Tibial nerve (tissue), 4 donors: Measurements from ENCODE around the gene MTRFR. TPM values are rescaled to one million over a fixed set of nuclear protein-coding genes. Genes with fewer than 3 reads are reported as not detected.
"Not testable (repeated sequence)": the region's sequence is repeated elsewhere in the genome, so short reads cannot be mapped to it uniquely, and the experiment has no call there.

Experiments
- DNase-seq, 2 donors: peaks; one replicate each; pipeline ENCODE4 v3.0.0-alpha.2; 2019; ENCODE audit warnings: low spot score in 2 of 2
- H3K27ac ChIP-seq, 4 donors: fragments of 200-600 bp; sonication (generic) in 3 of 4; one replicate each; pipeline ENCODE4 v1.5.1; 2017 to 2019; ENCODE audit warnings: mild to moderate bottlenecking in 1 of 4
- H3K27me3 ChIP-seq, 2 donors: fragments of 200-600 bp; sonication (generic) in 1 of 2; one replicate each; pipeline versions ENCODE4 v1.5.1 to v1.6.0; 2017 to 2019
- H3K36me3 ChIP-seq, 3 donors: fragments of 200-600 bp; sonication (generic); one replicate each; pipeline ENCODE4 v1.5.1; 2018 to 2019
- H3K4me1 ChIP-seq, 4 donors: fragments of 200-600 bp; sonication (generic) in 3 of 4; one replicate each; pipeline ENCODE4 v1.5.1; 2017 to 2019
- H3K4me3 ChIP-seq, 4 donors: fragments of 200-600 bp; sonication (generic) in 3 of 4; one replicate each; pipeline ENCODE4 v1.5.1; 2017 to 2019; ENCODE audit warnings: mild to moderate bottlenecking in 1 of 4, moderate library complexity in 1 of 4
- H3K9me3 ChIP-seq, 4 donors: fragments of 200-600 bp; sonication (generic) in 3 of 4; one replicate each; pipeline ENCODE4 v1.5.1; 2017 to 2019
- CTCF ChIP-seq, 5 experiments: fragments of 200-600 bp in 3 of 5; fragments of 450-650 bp in 2 of 5; sonication (generic) in 3 of 5; IDR thresholded peaks; one replicate each; pipeline ENCODE4 v1.5.1; 2016 to 2019; ENCODE audit warnings: antibody characterized with exemption in 5 of 5, mild to moderate bottlenecking in 3 of 5, moderate library complexity in 2 of 5
- EP300 ChIP-seq, 2 donors: sonication (generic); formaldehyde crosslinking; IDR thresholded peaks; one replicate each; pipeline ENCODE4 v1.6.1; 2017; ENCODE audit warnings: antibody characterized with exemption in 2 of 2, mild to moderate bottlenecking in 1 of 2
- POLR2A ChIP-seq, 2 donors: fragments of 450-650 bp; IDR thresholded peaks; one replicate each; pipeline ENCODE4 v1.6.1; 2017; ENCODE audit warnings: antibody characterized with exemption in 2 of 2, mild to moderate bottlenecking in 2 of 2, moderate library complexity in 2 of 2
- WGBS, 2 donors: methylation state at CpG; one replicate each; pipeline ENCODE4 v1.1.5; 2018; 5-methylcytosine and 5-hydroxymethylcytosine counted together
- total RNA-seq, 4 donors: library from RNA; depleted of rRNA; stranded (reverse); fragments of >200 nt; gene quantifications; one replicate each; pipeline ENCODE4 v1.1.0, GENCODE V29; 2016

The MTRFR gene
- total RNA-seq, 4 donors from 2014 or later: 10.0 to 13.8 (median 11.8) TPM

- H3K27ac ChIP-seq: peak overlapping the region in 2 of 4 donors; percentile 18 to 32
Measured at GRCh38 chr12:123242116-123242904, 9.1 kb downstream of the MTRFR start.

GRCh38 chr12:123243671-123244262 is 10.5 kb downstream of the MTRFR start:
- H3K4me3 ChIP-seq: no peak overlapping the region
- no peaks in the 10 kb centered on the region for H3K27me3 ChIP-seq
- no peak for TF ChIP-seq CTCF (IDR thresholded peaks at IDR 0.05)
- TF ChIP-seq POLR2A (IDR thresholded peaks at IDR 0.05): no peak
- TF ChIP-seq EP300 (IDR thresholded peaks at IDR 0.05): no peak
- H3K36me3 ChIP-seq: peaks cover 0 to 17% (median 0%) of the 10 kb centered on the region in 3 donors
- WGBS, 2 donors: 79% methylated on average over 7 of the region's 7 CpGs
- DNase-seq: no peak
- no peak overlapping the region for H3K27ac ChIP-seq
- peaks cover 0 to 17% (median 10%) of the 10 kb centered on the region in 4 donors for H3K4me1 ChIP-seq
- H3K9me3 ChIP-seq: no peaks in the 10 kb centered on the region

More at GRCh38 chr12:123242116-123242904, 9.1 kb downstream of the MTRFR start:
- no peak for DNase-seq
- Histone ChIP-seq H3K4me3 (no peak overlapping the region), H3K27me3 (no peaks in the 10 kb centered on the region), H3K9me3 (no peaks in the 10 kb centered on the region), H3K36me3 (peaks cover 0 to 11% (median 0%) of the 10 kb centered on the region in 3 donors), H3K4me1 (peaks cover 3 to 29% (median 12%) of the 10 kb centered on the region in 4 donors)
- 35 to 36% methylated on average over 11 of the region's 11 CpGs for WGBS, 2 donors
- TF ChIP-seq EP300 (IDR thresholded peaks at IDR 0.05) (no peak), POLR2A (IDR thresholded peaks at IDR 0.05) (no peak), CTCF (IDR thresholded peaks at IDR 0.05) (no peak)

GRCh38 chr12:123245678-123246077 is 12.4 kb downstream of the MTRFR start:
- Histone ChIP-seq H3K9me3 (no peaks in the 10 kb centered on the region), H3K36me3 (peaks cover 0 to 21% (median 0%) of the 10 kb centered on the region in 3 donors), H3K27me3 (no peaks in the 10 kb centered on the region), H3K27ac (no peak overlapping the region), H3K4me3 (no peak overlapping the region), H3K4me1 (peaks cover 0 to 21% (median 12%) of the 10 kb centered on the region in 4 donors)
- no peak for DNase-seq
- TF ChIP-seq POLR2A (IDR thresholded peaks at IDR 0.05) (no peak), CTCF (IDR thresholded peaks at IDR 0.05) (no peak), EP300 (IDR thresholded peaks at IDR 0.05) (no peak)
- 88% methylated on average over 3 of the region's 3 CpGs for WGBS, 2 donors

GRCh38 chr12:123248129-123248528 is 14.9 kb downstream of the MTRFR start:
- H3K27ac ChIP-seq, H3K4me3 ChIP-seq, H3K9me3 ChIP-seq, H3K27me3 ChIP-seq, DNase-seq: not testable (repeated sequence)
- H3K36me3 ChIP-seq: peaks cover 0 to 23% (median 0%) of the 10 kb centered on the region in 3 donors
- 100% methylated on average over 2 of the region's 2 CpGs for WGBS, 2 donors
- peaks cover 0 to 24% (median 8%) of the 10 kb centered on the region in 4 donors for H3K4me1 ChIP-seq

- DNase-seq, H3K27me3 ChIP-seq, H3K9me3 ChIP-seq, H3K27ac ChIP-seq, H3K4me3 ChIP-seq: not testable (repeated sequence)
- Histone ChIP-seq H3K36me3 (peaks cover 0 to 34% (median 0%) of the 10 kb centered on the region in 3 donors), H3K4me1 (peaks cover 0 to 21% (median 8%) of the 10 kb centered on the region in 4 donors)
- 97 to 99% methylated on average over 6 to 17 of the region's 26 CpGs for WGBS, 2 donors
Measured at GRCh38 chr12:123248996-123249741, 15.9 kb downstream of the MTRFR start.
